ENCODE measurements around the gene ZC3H12D. TPM values are rescaled to one million over a fixed set of nuclear protein-coding genes. Genes with fewer than 3 reads are reported as not detected.

Gene ZC3H12D
- total RNA-seq, 4 donors from 2014 or later: 0.78 to 1.4 (median 0.99) TPM

DNA sequence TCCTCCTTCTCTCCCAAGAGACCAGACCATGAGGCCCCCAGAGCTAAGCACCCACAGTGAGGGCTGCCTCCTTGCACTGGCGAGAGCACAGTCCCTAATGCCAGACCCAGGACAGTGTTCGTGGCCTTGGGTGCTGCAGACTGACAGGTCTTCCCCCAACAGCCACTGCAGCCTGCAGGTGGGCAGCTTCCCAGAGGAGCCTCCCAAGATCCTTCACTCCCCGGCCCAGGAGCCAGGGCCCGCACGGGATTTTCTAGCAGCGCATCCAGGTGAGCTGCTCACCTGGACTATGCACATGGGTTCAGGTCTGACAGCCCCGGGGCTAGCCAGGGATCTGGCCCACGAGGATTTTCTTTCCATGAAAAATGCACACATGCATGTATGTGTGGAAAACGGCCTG, 43.1 kb downstream of the ZC3H12D start:
- no peak overlapping the region for H3K27ac ChIP-seq
- no peaks in the 10 kb centered on the region for H3K36me3 ChIP-seq
- WGBS, 2 donors: 79 to 82% methylated on average over 7 to 9 of the region's 9 CpGs
- intact Hi-C loops (cut with DNase I): no loop called here
- H3K4me3 ChIP-seq (replicated peaks in 1 of 3): no peak overlapping the region
- H3K4me1 ChIP-seq: no peaks in the 10 kb centered on the region
- no peak for TF ChIP-seq POLR2A (IDR thresholded peaks at IDR 0.05)
- TF ChIP-seq, protein P1, sequence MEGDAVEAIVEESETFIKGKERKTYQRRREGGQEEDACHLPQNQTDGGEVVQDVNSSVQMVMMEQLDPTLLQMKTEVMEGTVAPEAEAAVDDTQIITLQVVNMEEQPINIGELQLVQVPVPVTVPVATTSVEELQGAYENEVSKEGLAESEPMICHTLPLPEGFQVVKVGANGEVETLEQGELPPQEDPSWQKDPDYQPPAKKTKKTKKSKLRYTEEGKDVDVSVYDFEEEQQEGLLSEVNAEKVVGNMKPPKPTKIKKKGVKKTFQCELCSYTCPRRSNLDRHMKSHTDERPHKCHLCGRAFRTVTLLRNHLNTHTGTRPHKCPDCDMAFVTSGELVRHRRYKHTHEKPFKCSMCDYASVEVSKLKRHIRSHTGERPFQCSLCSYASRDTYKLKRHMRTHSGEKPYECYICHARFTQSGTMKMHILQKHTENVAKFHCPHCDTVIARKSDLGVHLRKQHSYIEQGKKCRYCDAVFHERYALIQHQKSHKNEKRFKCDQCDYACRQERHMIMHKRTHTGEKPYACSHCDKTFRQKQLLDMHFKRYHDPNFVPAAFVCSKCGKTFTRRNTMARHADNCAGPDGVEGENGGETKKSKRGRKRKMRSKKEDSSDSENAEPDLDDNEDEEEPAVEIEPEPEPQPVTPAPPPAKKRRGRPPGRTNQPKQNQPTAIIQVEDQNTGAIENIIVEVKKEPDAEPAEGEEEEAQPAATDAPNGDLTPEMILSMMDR (IDR thresholded peaks at IDR 0.05): no peak
- H3K27me3 ChIP-seq: no peaks in the 10 kb centered on the region
- H3K9me3 ChIP-seq: no peaks in the 10 kb centered on the region
- no peak for DNase-seq

DNA sequence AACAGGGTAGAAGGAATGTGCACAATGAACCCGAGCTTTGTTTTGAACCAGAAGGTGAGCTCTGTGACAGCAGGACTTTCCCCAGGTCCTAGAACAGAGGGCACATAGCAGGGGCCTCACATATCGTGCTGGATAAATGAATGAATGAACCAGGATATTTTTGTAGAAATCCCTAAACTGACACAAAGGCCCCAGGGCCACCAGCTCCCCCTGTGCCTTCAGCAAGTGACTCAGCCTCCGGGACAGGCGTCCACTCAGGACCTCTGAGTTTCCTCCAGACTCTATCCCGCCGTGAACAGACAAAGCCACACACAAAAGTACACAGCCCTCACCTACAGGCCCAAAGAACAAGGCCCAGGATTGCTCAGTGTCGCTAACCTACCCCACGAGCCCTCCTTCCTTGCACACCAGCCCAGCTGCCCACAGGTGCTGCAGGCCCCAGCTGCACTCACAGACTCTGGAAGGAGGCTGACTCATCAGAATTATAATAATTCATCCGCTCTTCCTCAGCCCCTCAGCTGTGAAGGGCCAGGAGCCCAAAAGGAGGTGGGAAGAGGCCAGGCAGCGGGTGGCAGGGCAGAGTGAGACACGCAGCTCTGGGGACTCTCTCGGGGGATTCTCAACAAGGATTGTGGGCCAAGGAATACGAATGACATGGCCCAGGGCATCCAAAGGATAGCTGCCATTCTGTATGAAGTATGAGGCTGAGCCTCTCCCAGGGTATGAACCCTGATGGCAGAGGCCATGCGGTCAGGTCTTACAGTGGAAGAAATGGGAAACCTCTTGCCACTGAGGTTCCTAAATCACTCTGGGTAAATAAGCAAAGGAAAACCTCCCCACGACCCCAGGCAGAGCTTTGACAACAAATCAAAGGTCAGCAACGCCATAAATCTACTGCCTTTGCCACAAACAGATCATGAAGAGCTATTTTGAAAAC, 43.8 kb downstream of the ZC3H12D start:
- no peak for DNase-seq
- TF ChIP-seq, protein P1 (IDR thresholded peaks at IDR 0.05): no peak
- TF ChIP-seq POLR2A (IDR thresholded peaks at IDR 0.05): no peak
- H3K36me3 ChIP-seq: no peaks in the 10 kb centered on the region
- no peaks in the 10 kb centered on the region for H3K9me3 ChIP-seq
- H3K4me1 ChIP-seq: no peaks in the 10 kb centered on the region
- intact Hi-C loops (cut with DNase I): no loop called here
- WGBS, 2 donors: 89% methylated on average over 16 of the region's 16 CpGs
- no peaks in the 10 kb centered on the region for H3K27me3 ChIP-seq
- no peak overlapping the region for H3K27ac ChIP-seq
- no peak overlapping the region for H3K4me3 ChIP-seq (replicated peaks in 1 of 3)

DNA sequence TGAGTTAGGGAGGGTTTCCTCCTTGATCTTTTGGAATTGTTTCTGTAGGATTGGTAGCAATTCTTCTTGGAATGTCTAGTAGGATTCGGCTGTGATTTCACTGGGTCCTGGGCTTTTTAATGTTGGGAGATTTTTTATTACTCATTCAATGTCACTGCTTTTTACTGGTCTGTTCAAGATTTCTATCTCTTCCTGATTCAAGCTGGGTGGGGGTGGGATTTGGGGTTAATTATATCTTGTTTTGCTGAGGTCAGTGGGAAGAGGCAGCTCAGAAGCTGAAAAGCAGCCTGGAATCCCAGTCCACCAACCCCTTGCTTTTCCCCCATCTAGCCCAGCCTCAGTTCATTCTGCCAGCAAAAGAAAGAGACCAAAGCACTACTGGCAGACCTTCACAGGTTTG, 45.2 kb downstream of the ZC3H12D start:
- H3K9me3 ChIP-seq: no peaks in the 10 kb centered on the region
- intact Hi-C loops (cut with DNase I): no loop called here
- no peak overlapping the region for H3K4me3 ChIP-seq (replicated peaks in 1 of 3)
- no peaks in the 10 kb centered on the region for H3K4me1 ChIP-seq
- H3K27ac ChIP-seq: no peak overlapping the region
- H3K27me3 ChIP-seq: no peaks in the 10 kb centered on the region
- no peaks in the 10 kb centered on the region for H3K36me3 ChIP-seq
- DNase-seq: no peak
- no peak for TF ChIP-seq POLR2A (IDR thresholded peaks at IDR 0.05)
- TF ChIP-seq, protein P1 (IDR thresholded peaks at IDR 0.05): no peak
- WGBS, 2 donors: 93 to 97% methylated on average over 1 of the region's 1 CpG

DNA sequence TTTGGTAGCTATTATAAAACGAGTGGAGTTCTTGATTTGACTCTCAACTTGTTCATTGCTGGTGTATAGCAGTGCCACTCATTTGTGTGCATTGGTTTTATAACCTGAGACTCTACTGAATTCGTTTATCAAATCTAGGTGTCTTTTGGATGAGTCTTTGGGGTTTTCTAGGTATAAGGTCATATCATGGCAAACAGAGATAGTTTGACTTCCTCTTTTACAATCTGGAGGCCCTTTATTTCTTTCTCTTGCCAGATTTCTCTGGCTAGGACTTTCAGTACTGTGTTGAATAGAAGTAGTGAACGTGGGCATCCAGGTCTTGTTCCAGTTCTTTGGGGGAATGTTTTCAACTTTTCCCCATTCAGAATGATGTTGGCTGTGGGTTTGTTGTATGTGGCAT, 46.0 kb downstream of the ZC3H12D start:
- intact Hi-C loops (cut with DNase I): no loop called here
- 85 to 95% methylated on average over 3 of the region's 3 CpGs for WGBS, 2 donors
- no peak overlapping the region for H3K4me3 ChIP-seq (replicated peaks in 1 of 3)
- no peaks in the 10 kb centered on the region for H3K9me3 ChIP-seq
- TF ChIP-seq, protein P1 (IDR thresholded peaks at IDR 0.05): no peak
- TF ChIP-seq POLR2A (IDR thresholded peaks at IDR 0.05): no peak
- no peaks in the 10 kb centered on the region for H3K4me1 ChIP-seq
- no peak overlapping the region for H3K27ac ChIP-seq
- no peak for DNase-seq
- no peaks in the 10 kb centered on the region for H3K36me3 ChIP-seq
- no peaks in the 10 kb centered on the region for H3K27me3 ChIP-seq

DNA sequence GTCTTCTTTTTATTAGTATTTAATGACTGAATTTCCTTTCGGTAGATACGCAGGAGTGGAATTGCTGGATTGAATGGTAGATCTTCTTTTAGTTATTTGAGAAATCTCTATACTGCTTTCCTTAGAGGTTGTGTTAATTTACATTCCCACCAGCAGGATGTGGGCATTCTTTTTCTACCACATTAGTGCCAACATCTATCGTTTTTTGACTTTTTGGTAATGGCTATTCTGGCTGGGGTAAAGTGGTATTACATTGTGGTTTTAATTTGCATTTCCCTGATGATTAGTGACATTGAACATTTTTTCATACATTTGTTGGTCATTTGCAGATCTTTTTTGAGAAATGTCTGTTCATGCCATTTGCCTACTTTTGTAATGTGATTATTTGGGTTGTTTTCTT, 47.6 kb downstream of the ZC3H12D start:
- Histone ChIP-seq H3K4me3 (replicated peaks in 1 of 3) (no peak overlapping the region), H3K27ac (no peak overlapping the region), H3K4me1 (no peaks in the 10 kb centered on the region), H3K36me3 (no peaks in the 10 kb centered on the region), H3K27me3 (no peaks in the 10 kb centered on the region), H3K9me3 (no peaks in the 10 kb centered on the region)
- WGBS, 2 donors: 92 to 95% methylated on average over 3 of the region's 3 CpGs
- TF ChIP-seq, protein P1 (IDR thresholded peaks at IDR 0.05): no peak
- no peak for TF ChIP-seq POLR2A (IDR thresholded peaks at IDR 0.05)
- intact Hi-C loops (cut with DNase I): no loop called here
- no peak for DNase-seq

All from thyroid gland (tissue), 4 donors.